ENCODE results near the gene SMIM5. TPM values are rescaled to one million over a fixed set of nuclear protein-coding genes. Genes with fewer than 3 reads are reported as not detected.
"Not testable (repeated sequence)": the region's sequence is repeated elsewhere in the genome, so short reads cannot be mapped to it uniquely, and the experiment has no call there.

The SMIM5 gene
- total RNA-seq, 1 donor from 2014 or later: 0.16 TPM

DNA sequence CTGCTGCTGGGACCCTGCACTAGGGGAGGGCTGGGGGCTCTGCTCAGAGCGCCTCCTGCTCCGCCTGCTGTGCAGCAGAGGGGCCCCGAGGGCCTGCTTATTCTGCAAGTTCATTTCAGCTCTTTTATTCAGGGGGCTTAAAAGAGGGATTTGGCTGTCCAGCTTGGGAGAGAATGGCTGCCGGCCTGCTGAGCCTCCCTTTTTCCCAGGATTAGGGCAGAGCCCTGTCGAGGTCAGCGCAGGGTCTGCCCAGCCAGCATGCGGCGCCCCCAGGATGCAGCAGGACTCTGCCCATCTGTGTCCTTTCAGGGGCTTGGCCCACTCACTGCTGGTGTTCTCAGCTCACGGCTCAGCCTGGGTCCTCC lies 1.1 kb downstream of the SMIM5 start:
- Mint-ChIP-seq H3K4me1 (ENCODE audit: low read depth) (peaks cover 2% of the 10 kb centered on the region), H3K9me3 (no peaks in the 10 kb centered on the region), H3K36me3 (ENCODE audit: low read depth) (no peaks in the 10 kb centered on the region), H3K27me3 (ENCODE audit: low read depth) (no peaks in the 10 kb centered on the region), H3K4me3 (ENCODE audit: low read depth) (no peak overlapping the region), H3K27ac (no peak overlapping the region)
- DNase-seq (ENCODE audit: low spot score): no peak
- intact Hi-C loops (cut with micrococcal nuclease): no loop called here

DNA sequence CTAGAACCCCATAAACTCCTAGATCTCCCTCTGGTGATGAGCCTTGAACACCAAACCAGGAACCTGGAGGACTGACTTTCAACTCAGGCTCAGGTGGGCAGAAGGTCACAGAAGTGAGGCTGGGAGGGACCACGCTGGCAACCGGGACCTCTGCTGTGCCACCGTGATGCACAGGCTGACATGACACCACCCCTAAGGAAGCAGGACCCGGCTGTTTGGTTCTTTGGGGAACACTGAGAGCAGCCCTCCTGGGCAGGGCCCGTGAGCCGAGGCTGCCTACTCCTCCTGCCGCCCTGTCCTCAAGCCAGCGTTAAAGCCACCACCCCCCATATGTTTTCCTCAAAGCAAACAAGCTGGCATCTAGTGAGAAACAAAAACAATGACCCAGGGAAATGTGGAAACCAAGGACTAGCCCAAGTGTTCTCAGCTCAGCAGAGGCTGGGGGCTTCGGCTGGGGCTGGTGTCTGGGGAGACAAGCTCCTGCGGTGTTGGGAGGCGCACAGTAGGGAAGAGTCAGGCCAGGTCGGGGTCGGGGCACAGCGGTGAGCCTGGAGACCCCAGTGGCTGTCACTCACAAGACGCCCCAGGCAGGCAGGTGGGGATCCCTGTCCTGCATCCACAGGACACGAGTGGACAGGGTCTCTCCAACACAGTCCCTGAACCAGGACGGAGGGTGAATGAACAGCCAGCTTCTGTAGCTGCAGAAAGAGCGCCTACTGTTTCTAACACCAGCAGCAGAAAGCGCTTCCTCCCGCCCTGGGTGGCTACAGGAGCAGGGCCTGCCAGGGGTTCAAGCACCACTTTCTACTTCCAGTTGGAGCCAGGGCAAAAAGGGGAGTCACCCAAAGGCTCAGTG lies 1.7 kb downstream of the SMIM5 start:
- H3K4me1 Mint-ChIP-seq (ENCODE audit: low read depth): peaks cover 2% of the 10 kb centered on the region
- H3K9me3 Mint-ChIP-seq: no peaks in the 10 kb centered on the region
- no peaks in the 10 kb centered on the region for H3K27me3 Mint-ChIP-seq (ENCODE audit: low read depth)
- H3K36me3 Mint-ChIP-seq (ENCODE audit: low read depth): no peaks in the 10 kb centered on the region
- intact Hi-C loops (cut with micrococcal nuclease): no loop called here
- no peak overlapping the region for H3K4me3 Mint-ChIP-seq (ENCODE audit: low read depth)
- no peak overlapping the region for H3K27ac Mint-ChIP-seq
- DNase-seq (ENCODE audit: low spot score): no peak

DNA sequence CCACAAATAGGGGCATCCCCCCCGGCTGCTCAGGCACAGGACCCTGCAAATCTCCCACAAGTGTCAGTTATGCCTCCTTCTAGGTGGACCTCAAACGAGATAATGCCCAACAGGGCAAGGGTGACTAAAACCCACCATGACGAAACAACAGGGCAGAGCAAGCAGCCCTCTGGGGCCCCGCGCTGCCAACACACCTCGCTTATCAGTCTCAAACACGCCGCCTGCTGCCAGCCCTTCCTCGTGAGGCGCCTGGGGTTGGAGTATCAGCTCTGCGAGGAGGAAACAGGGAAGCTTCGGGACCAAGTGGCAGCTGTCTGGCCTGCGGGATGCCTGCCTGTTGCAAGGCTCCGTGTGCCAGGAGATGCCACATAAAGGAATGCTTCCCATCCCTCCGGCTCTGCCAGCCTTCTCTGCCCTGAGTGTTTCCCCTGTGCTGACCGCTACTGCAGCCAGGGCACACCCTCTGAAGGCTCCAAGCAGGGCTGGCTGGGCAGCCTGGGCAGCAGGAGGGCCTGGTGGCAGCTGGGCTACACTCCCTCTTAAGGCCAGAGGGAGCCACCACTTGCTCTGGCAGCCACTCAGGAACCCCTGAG lies 2.5 kb downstream of the SMIM5 start:
- H3K9me3 Mint-ChIP-seq: no peaks in the 10 kb centered on the region
- no peaks in the 10 kb centered on the region for H3K27me3 Mint-ChIP-seq (ENCODE audit: low read depth)
- H3K36me3 Mint-ChIP-seq (ENCODE audit: low read depth): no peaks in the 10 kb centered on the region
- DNase-seq (ENCODE audit: low spot score): no peak
- no peak overlapping the region for H3K27ac Mint-ChIP-seq
- intact Hi-C loops (cut with micrococcal nuclease): no loop called here
- H3K4me1 Mint-ChIP-seq (ENCODE audit: low read depth): peaks cover 2% of the 10 kb centered on the region
- H3K4me3 Mint-ChIP-seq (ENCODE audit: low read depth): no peak overlapping the region

DNA sequence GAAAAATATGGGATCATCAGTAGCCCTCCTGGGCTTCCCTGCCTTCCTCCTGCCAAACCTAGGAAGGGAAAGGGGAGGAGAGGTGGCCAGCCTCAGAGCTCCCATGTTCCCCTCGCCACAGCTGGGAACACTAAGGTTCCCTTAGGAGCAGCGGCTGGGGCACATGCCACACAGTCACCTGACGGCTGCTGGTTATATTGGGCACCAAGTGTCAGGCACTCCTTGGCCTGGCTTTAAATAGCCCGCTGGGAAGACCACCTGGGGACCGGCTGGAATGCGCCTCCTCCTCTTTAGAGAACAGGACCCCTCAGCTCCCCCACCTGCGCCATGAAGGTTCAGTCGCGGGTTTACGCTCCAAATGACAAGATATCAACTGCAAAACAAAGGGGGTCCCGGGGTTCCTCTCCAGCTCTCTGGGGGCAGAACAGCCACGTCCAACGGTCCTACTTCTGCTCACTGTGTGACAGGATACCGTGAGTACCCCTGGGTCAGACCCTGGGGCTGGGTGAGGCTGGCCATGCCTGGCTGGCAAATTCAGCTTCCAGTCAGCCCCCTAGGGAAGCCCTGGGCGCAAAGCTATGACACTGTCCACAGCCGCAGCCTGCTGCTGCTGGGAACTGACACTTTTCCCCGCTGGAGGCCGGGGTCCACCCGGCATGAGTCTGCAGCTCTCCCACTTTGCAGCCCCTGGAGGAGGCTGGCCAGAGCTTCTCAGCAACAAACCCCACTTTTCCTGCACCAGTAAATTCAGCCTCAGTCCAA lies 3.3 kb downstream of the SMIM5 start:
- intact Hi-C loops (cut with micrococcal nuclease): no loop called here
- Mint-ChIP-seq H3K4me3 (ENCODE audit: low read depth) (no peak overlapping the region), H3K27ac (no peak overlapping the region), H3K36me3 (ENCODE audit: low read depth) (no peaks in the 10 kb centered on the region), H3K4me1 (ENCODE audit: low read depth) (peaks cover 2% of the 10 kb centered on the region), H3K27me3 (ENCODE audit: low read depth) (no peaks in the 10 kb centered on the region), H3K9me3 (no peaks in the 10 kb centered on the region)
- no peak for DNase-seq (ENCODE audit: low spot score)

DNA sequence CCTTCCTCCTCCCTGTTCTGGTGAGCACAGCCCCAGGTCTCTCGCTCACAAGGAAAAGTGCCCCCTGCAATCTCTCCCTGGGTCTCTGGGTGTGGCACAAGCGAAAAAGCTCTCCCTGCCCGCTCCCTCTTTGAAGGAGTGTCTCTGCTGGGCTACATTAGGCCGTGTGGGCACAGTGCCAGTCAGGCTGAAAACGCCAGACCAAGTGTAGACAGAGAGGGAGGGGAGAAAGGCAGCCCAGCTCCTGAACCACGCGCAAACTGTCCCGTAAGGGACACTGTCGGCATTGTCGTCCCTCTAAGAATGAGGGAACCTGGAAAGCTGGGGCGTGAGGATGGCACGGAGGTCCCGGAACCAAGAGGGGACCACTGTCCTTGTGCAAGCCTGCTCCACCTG lies 3.9 kb downstream of the SMIM5 start:
- peaks cover 2% of the 10 kb centered on the region for H3K4me1 Mint-ChIP-seq (ENCODE audit: low read depth)
- no peak overlapping the region for H3K4me3 Mint-ChIP-seq (ENCODE audit: low read depth)
- no peaks in the 10 kb centered on the region for H3K36me3 Mint-ChIP-seq (ENCODE audit: low read depth)
- no peaks in the 10 kb centered on the region for H3K9me3 Mint-ChIP-seq
- no peak for DNase-seq (ENCODE audit: low spot score)
- intact Hi-C loops (cut with micrococcal nuclease): no loop called here
- H3K27ac Mint-ChIP-seq: no peak overlapping the region
- no peaks in the 10 kb centered on the region for H3K27me3 Mint-ChIP-seq (ENCODE audit: low read depth)

DNA sequence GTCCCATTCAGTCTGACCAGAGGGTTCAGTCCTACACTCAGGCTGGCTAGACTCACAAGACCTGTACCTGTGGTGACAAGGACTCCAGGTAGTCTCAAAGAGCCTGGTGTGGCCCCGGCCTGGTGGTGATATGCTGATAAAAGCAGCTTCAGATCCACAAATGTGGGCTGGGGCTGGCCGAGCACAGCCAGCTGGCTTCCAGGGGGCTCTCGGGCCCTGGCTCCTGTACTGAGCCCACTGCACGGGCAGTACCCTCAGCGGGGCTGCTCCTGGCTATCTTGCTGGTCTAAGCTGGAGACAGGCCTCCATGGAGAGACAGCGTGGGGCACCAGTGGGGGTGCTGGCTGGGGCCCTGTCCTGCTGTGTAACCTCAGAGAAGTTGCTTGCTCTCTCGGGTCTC lies 4.3 kb downstream of the SMIM5 start:
- H3K4me1 Mint-ChIP-seq (ENCODE audit: low read depth): peaks cover 2% of the 10 kb centered on the region
- H3K27me3 Mint-ChIP-seq (ENCODE audit: low read depth): no peaks in the 10 kb centered on the region
- intact Hi-C loops (cut with micrococcal nuclease): no loop called here
- no peaks in the 10 kb centered on the region for H3K9me3 Mint-ChIP-seq
- no peak overlapping the region for H3K27ac Mint-ChIP-seq
- no peaks in the 10 kb centered on the region for H3K36me3 Mint-ChIP-seq (ENCODE audit: low read depth)
- H3K4me3 Mint-ChIP-seq (ENCODE audit: low read depth): no peak overlapping the region
- DNase-seq (ENCODE audit: low spot score): no peak

DNA sequence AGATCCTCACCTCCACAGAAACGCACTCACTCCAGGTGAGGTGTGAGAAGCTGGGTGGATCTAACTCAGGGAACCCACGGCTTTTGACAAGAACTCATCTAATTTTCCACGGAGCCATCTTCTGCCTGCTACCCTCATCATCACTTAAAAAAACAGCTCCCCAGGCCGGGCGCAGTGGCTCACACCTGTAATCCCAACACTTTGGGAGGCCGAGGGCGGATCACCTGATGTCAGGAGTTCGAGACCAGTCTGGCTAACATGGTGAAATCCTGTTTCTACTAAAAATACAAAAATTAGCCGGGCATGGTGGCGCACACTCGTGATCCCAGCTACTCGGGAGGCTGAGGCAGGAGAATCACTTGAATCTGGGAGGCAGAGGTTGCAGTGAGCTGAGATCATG lies 4.8 kb downstream of the SMIM5 start:
- H3K9me3 Mint-ChIP-seq; intact Hi-C loops (cut with micrococcal nuclease); H3K36me3 Mint-ChIP-seq (ENCODE audit: low read depth); H3K4me3 Mint-ChIP-seq (ENCODE audit: low read depth); H3K27ac Mint-ChIP-seq; DNase-seq (ENCODE audit: low spot score); H3K4me1 Mint-ChIP-seq (ENCODE audit: low read depth); H3K27me3 Mint-ChIP-seq (ENCODE audit: low read depth): not testable (repeated sequence)

DNA sequence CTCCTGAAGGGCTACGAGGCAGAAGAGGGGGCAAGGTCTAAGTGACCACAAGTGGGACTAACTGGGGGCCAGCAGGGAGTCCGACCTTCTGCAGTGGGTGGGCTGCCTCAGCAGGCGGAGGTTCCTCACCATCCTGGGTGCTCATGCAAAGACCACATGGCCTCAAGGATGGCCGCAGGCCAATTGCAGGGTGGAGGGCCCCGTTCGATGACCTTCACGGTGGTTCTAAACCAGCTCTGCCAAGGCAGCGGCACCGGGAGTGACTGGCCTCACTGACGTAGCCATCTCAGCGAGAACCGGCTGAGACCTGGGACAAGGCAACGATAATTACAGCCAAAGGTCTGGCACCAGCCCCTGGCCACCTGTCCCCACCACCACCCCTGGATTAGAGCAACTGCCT lies 5.7 kb downstream of the SMIM5 start:
- Mint-ChIP-seq H3K4me3 (ENCODE audit: low read depth) (no peak overlapping the region), H3K27ac (no peak overlapping the region), H3K36me3 (ENCODE audit: low read depth) (no peaks in the 10 kb centered on the region), H3K9me3 (no peaks in the 10 kb centered on the region), H3K27me3 (ENCODE audit: low read depth) (no peaks in the 10 kb centered on the region), H3K4me1 (ENCODE audit: low read depth) (peaks cover under 1% of the 10 kb centered on the region)
- DNase-seq (ENCODE audit: low spot score): no peak
- intact Hi-C loops (cut with micrococcal nuclease): no loop called here

DNA sequence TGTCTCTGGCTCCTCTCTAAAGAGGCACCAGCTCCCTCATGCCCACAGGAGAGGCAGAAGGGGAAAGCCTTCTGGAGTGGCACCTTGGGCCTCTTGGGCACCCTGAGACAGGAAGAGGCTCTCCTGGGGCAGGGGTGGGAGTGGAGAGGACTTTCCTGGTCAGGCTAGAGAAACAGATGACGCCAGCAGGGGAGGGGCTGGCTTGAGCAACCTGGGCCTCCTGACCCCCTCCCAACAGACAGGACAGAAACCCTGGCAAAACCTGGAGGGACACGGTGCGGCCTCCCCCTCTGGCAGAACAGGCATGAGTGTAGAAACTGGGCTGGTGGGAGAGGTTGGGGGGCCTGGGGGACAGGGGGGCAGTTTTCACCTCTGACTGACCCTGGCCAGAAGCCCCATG lies 6.1 kb downstream of the SMIM5 start:
- no peaks in the 10 kb centered on the region for H3K27me3 Mint-ChIP-seq (ENCODE audit: low read depth)
- H3K27ac Mint-ChIP-seq: no peak overlapping the region
- H3K4me1 Mint-ChIP-seq (ENCODE audit: low read depth): no peaks in the 10 kb centered on the region
- H3K4me3 Mint-ChIP-seq (ENCODE audit: low read depth): no peak overlapping the region
- DNase-seq (ENCODE audit: low spot score): no peak
- H3K9me3 Mint-ChIP-seq: no peaks in the 10 kb centered on the region
- no peaks in the 10 kb centered on the region for H3K36me3 Mint-ChIP-seq (ENCODE audit: low read depth)
- intact Hi-C loops (cut with micrococcal nuclease): no loop called here

DNA sequence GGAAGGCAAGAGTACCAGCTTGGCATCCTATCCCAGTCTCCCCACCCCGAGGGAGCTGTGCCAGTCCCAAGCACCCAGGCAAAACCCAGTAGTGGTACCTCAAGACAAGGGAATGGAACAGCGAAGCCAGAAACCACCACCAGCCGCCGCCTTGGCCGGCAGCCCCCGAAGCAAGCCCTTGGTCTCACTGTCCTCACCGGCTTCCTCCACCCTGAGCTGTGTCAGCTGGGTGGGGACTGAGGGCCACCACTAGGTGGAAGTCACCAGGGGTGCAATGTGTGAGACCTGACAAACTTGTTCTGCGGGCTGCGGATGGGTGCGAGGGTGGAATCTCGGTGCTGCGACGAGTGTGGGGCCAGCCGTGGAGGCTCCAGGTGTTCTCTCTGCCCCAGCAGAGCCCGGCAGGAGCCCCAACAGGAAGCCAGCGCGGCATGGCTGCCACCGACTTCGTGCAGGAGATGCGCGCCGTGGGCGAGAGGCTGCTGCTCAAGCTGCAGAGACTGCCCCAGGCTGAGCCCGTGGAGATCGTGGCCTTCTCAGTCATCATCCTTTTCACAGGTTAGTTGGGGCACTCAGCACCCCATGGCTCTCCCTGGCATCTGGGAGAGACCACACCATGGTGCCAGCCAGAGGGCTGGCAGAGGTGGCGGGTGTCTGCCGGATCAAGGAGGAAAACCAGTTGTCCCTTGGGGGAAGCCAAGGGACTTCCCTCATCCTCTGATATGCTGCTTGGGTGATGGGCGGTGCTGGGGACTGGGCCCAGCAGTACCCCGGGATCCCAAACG lies 6.7 kb downstream of the SMIM5 start:
- Mint-ChIP-seq H3K9me3 (no peaks in the 10 kb centered on the region), H3K4me1 (ENCODE audit: low read depth) (no peaks in the 10 kb centered on the region), H3K27ac (no peak overlapping the region), H3K4me3 (ENCODE audit: low read depth) (no peak overlapping the region), H3K27me3 (ENCODE audit: low read depth) (no peaks in the 10 kb centered on the region), H3K36me3 (ENCODE audit: low read depth) (no peaks in the 10 kb centered on the region)
- DNase-seq (ENCODE audit: low spot score): no peak
- intact Hi-C loops (cut with micrococcal nuclease): no loop called here

DNA sequence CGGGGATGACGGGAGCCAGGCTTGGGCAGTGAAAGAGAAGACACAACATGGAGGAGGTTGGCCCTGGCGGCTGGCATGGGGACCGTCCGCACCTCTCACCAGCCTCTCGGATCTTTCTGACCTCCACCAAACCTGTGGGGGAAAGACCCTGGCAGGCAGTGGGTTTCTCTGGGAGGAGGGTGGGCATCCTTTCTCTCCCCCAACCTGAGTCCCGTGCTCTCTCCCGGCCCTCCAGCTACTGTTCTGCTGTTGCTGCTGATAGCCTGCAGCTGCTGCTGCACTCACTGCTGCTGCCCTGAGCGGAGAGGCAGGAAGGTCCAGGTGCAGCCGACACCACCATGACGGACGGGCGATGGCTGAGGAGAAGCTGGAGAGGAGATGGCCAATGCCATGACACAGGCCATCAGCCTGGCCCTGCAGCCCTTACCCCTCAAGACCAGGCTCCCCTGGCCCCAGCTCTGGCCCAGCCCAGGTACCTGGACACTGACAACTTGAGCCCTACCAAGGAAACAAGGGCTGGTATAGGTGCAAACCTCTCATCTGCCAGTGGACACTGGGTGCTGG lies 7.4 kb downstream of the SMIM5 start:
- no peaks in the 10 kb centered on the region for H3K27me3 Mint-ChIP-seq (ENCODE audit: low read depth)
- peaks cover under 1% of the 10 kb centered on the region for H3K4me1 Mint-ChIP-seq (ENCODE audit: low read depth)
- no peaks in the 10 kb centered on the region for H3K36me3 Mint-ChIP-seq (ENCODE audit: low read depth)
- no peaks in the 10 kb centered on the region for H3K9me3 Mint-ChIP-seq
- no peak overlapping the region for H3K4me3 Mint-ChIP-seq (ENCODE audit: low read depth)
- intact Hi-C loops (cut with micrococcal nuclease): no loop called here
- DNase-seq (ENCODE audit: low spot score): no peak
- no peak overlapping the region for H3K27ac Mint-ChIP-seq

DNA sequence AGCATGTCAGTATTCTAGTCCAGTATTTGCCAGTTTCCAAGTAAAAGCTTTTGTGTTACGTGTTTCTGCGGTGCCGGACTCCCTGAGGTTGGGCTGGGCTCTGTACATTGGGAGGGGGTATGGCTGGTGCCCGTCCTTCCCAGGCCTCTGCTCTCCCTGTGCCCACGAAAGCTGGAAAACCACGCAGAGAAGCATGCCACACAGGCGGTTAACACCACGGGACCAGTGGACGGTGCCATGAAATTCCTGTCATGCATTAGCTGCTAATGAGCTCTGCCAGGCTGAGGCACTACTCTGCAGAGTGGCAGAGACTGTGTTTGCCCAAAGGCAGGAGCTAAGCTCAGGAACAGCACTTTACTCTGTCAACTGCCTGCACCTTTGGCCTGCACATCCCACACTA lies 8.1 kb downstream of the SMIM5 start:
- intact Hi-C loops (cut with micrococcal nuclease): no loop called here
- H3K4me1 Mint-ChIP-seq (ENCODE audit: low read depth): peaks cover 7% of the 10 kb centered on the region
- H3K27ac Mint-ChIP-seq: no peak overlapping the region
- DNase-seq (ENCODE audit: low spot score): no peak
- H3K4me3 Mint-ChIP-seq (ENCODE audit: low read depth): no peak overlapping the region
- H3K9me3 Mint-ChIP-seq: no peaks in the 10 kb centered on the region
- no peaks in the 10 kb centered on the region for H3K27me3 Mint-ChIP-seq (ENCODE audit: low read depth)
- H3K36me3 Mint-ChIP-seq (ENCODE audit: low read depth): no peaks in the 10 kb centered on the region

Data from activated T-helper 2 cell treated with anti-CD3 and anti-CD28 coated beads, Interferon-gamma antibody, Interleukin-2, Interleukin-4, amounts not matched to agents 10 μg/mL and 5 μg/mL and 100 μg/mL, durations not matched to agents 14 hours and 24 hours and 36 hours (primary cell).